ENCODE measurements around the gene TNFRSF25.

GRCh38 chr1:6499296-6499695, 33.3 kb upstream of the TNFRSF25 start:
- TF ChIP-seq, protein P1, sequence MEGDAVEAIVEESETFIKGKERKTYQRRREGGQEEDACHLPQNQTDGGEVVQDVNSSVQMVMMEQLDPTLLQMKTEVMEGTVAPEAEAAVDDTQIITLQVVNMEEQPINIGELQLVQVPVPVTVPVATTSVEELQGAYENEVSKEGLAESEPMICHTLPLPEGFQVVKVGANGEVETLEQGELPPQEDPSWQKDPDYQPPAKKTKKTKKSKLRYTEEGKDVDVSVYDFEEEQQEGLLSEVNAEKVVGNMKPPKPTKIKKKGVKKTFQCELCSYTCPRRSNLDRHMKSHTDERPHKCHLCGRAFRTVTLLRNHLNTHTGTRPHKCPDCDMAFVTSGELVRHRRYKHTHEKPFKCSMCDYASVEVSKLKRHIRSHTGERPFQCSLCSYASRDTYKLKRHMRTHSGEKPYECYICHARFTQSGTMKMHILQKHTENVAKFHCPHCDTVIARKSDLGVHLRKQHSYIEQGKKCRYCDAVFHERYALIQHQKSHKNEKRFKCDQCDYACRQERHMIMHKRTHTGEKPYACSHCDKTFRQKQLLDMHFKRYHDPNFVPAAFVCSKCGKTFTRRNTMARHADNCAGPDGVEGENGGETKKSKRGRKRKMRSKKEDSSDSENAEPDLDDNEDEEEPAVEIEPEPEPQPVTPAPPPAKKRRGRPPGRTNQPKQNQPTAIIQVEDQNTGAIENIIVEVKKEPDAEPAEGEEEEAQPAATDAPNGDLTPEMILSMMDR (IDR thresholded peaks at IDR 0.05; ENCODE audit: control extremely low read depth in 1 of 3, insufficient read depth in 1 of 3, low read depth in 1 of 3, low read length in 3 of 3): no peak
- TF ChIP-seq TAF1 (IDR thresholded peaks at IDR 0.05; ENCODE audit: low read depth, low read length): no peak
- no peak for TF ChIP-seq EZH2 (IDR thresholded peaks at IDR 0.05; ENCODE audit: low read depth, low read length, severe bottlenecking)
- no peak for TF ChIP-seq EP300 (IDR thresholded peaks at IDR 0.05; ENCODE audit: borderline replicate concordance in 1 of 2, low read depth in 2 of 2, low read length in 2 of 2)
- TF ChIP-seq ZNF274 (IDR thresholded peaks at IDR 0.05; ENCODE audit: borderline replicate concordance, extremely low read depth, low read length): no peak
- TF ChIP-seq EGR1 (IDR thresholded peaks at IDR 0.05; ENCODE audit: borderline replicate concordance, low read depth, low read length): no peak

All from H1 (cell line).